IPS-20b (cell line): ENCODE measurements around the gene FHOD1.

Experiments
- H3K27ac ChIP-seq: one replicate; pipeline ENCODE4 v1.5.1; 2013; ENCODE audit warnings: low read length
- H3K27me3 ChIP-seq: 2 replicates; pipeline ENCODE4 v1.6.1; 2013; ENCODE audit warnings: mild to moderate bottlenecking, low read length, inconsistent platforms; ENCODE audit not compliant: insufficient read depth
- H3K36me3 ChIP-seq: 2 replicates; pipeline ENCODE4 v1.6.1; 2013; ENCODE audit warnings: low read depth, mild to moderate bottlenecking, inconsistent platforms, low read length, moderate library complexity; ENCODE audit not compliant: insufficient read depth
- H3K4me1 ChIP-seq: 2 replicates; pipeline ENCODE4 v1.6.1; 2013; ENCODE audit warnings: mild to moderate bottlenecking, control low read depth, inconsistent platforms, low read length, moderate library complexity; ENCODE audit not compliant: insufficient read depth
- H3K4me3 ChIP-seq: 2 replicates; pipeline ENCODE4 v1.5.1; 2013; ENCODE audit warnings: mild to moderate bottlenecking, low read length, inconsistent platforms
- H3K9ac ChIP-seq: 2 replicates; pipeline ENCODE4 v1.6.1; 2013; ENCODE audit warnings: low read depth, mild to moderate bottlenecking, inconsistent platforms, low read length, moderate library complexity
- H3K9me3 ChIP-seq: 2 replicates; pipeline ENCODE4 v1.6.1; 2013; ENCODE audit warnings: mild to moderate bottlenecking, low read depth, low read length, inconsistent platforms; ENCODE audit not compliant: insufficient read depth

FHOD1 gene

DNA sequence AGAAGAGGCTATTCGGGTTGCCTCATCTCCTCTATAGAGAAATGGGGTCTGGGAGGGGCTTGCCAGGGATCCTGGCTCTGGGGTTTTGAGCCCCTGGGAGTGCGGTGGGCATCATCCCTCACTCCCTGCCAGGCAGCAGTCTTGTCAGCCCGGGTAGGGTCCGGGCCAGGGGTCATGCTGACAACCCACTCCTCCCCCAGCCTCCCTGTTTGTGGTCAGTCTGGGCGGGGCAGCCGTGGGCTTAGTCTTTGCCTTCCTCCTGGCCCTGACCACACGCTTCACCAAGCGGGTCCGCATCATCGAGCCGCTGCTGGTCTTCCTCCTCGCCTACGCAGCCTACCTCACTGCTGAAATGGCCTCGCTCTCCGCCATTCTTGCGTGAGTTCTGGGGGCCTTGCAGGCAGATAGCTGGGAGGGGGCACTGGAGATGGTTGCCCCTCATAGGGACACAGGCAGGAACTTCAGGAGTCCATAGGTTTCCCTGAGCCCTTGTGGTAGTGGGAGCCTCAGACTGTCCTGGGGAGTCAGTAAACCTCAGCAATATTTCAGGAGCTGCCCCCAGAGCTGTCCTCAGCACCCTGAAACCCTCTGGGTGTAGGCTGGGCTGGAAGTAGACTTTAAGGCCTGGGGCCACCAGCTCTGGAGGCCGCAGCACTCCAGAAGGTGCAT lies 8.4 kb upstream of the FHOD1 start:
- Histone ChIP-seq H3K27ac (no peak overlapping the region), H3K4me3 (no peak overlapping the region), H3K36me3 (no peaks in the 10 kb centered on the region), H3K4me1 (no peaks in the 10 kb centered on the region), H3K9ac (no peak overlapping the region), H3K27me3 (peaks cover 5% of the 10 kb centered on the region), H3K9me3 (no peaks in the 10 kb centered on the region)

- Histone ChIP-seq H3K27ac (no peak overlapping the region), H3K9ac (no peak overlapping the region), H3K36me3 (no peaks in the 10 kb centered on the region), H3K4me1 (peaks cover under 1% of the 10 kb centered on the region; the same call in 1 of the 2 replicates), H3K27me3 (peaks cover 12% of the 10 kb centered on the region), H3K4me3 (no peak overlapping the region), H3K9me3 (no peaks in the 10 kb centered on the region)
These were observed 7.7 kb upstream of the FHOD1 start for GRCh38 chr16:67254801-67255552.

- Histone ChIP-seq H3K4me1 (peaks cover 12% of the 10 kb centered on the region), H3K36me3 (no peaks in the 10 kb centered on the region), H3K27me3 (peaks cover 33% of the 10 kb centered on the region), H3K9me3 (no peaks in the 10 kb centered on the region), H3K27ac (no peak overlapping the region), H3K4me3 (no peak overlapping the region), H3K9ac (no peak overlapping the region)
These were observed 5.6 kb upstream of the FHOD1 start for GRCh38 chr16:67252609-67253497.

DNA sequence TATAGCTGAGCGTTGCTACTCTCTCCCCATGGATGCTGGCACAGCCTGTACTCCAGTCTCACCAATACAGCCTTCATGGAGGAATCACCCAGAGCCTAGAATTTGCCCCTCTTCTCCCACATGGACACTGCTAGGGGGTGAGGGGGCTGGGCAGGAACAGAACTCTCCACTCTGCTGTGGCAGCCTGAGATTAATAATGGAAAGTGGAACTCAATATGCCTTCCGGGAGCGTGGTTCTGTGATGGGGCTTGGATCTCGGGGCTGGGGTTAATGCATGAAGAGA lies 2.7 kb upstream of the FHOD1 start:
- Histone ChIP-seq H3K36me3 (no peaks in the 10 kb centered on the region), H3K9me3 (no peaks in the 10 kb centered on the region), H3K27me3 (peaks cover 37% of the 10 kb centered on the region), H3K4me1 (peaks cover 24% of the 10 kb centered on the region), H3K9ac (no peak overlapping the region), H3K4me3 (no peak overlapping the region), H3K27ac (no peak overlapping the region)

- H3K27me3 ChIP-seq: peaks cover 37% of the 10 kb centered on the region
- H3K9ac ChIP-seq: peak overlapping the region; percentile 67; the same call in 1 of the 2 replicates
- H3K4me1 ChIP-seq: peaks cover 26% of the 10 kb centered on the region
- H3K27ac ChIP-seq: no peak overlapping the region
- H3K9me3 ChIP-seq: no peaks in the 10 kb centered on the region
- H3K36me3 ChIP-seq: no peaks in the 10 kb centered on the region
- peak overlapping the region; percentile 90 for H3K4me3 ChIP-seq
These were observed 2.1 kb upstream of the FHOD1 start for GRCh38 chr16:67249178-67250044.

DNA sequence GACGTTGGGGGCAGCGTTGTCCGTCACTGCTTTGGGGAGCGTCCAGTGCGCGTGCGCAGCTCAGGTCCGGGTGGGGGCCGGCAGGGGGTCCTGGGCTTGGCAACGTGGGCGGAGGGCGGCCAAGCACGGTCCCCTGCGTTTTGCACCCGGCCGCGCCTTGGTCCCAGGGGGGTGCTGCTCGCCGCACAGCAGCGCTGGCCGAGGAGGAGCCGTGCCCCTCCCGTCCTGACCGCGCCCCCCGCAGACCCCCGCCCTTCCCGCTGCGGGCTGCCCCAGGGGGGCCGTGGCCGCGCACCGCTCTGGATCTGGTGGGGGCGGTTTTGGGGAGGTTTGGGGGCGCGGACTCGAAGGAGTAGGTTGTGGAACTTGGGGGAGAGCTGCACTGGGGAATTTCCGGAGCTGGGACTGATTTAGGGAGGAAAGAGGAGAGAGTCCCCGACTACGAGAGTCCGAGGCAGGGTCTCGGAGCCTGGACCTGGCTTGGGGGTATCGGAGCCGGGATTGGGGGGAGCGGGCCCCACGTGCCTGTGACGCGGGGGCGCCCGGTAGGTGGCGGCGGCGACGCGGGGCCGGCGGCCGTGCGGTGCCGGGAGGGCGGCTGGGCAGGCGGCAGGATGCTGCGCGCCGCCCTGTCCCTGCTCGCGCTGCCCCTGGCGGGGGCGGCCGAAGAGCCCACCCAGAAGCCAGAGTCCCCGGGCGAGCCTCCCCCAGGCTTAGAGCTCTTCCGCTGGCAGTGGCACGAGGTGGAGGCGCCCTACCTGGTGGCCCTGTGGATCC lies 1.3 kb upstream of the FHOD1 start, which contains the start of gene SLC9A5:
TSS of gene SLC9A5 (plus strand) at position 579 of the 777 bp plus-strand sequence. CDS start at position 615, 36 bp downstream.
- no peaks in the 10 kb centered on the region for H3K9me3 ChIP-seq
- H3K9ac ChIP-seq: peak within 1 kb of the TSS; percentile 67; the same call in 1 of the 2 replicates
- peak within 1 kb of the TSS; percentile 90 for H3K4me3 ChIP-seq
- H3K4me1 ChIP-seq: peaks cover 26% of the 10 kb centered on the region
- H3K36me3 ChIP-seq: no peaks in the 10 kb centered on the region
- no peak within 1 kb of the TSS for H3K27ac ChIP-seq
- H3K27me3 ChIP-seq: peaks cover 37% of the 10 kb centered on the region

DNA sequence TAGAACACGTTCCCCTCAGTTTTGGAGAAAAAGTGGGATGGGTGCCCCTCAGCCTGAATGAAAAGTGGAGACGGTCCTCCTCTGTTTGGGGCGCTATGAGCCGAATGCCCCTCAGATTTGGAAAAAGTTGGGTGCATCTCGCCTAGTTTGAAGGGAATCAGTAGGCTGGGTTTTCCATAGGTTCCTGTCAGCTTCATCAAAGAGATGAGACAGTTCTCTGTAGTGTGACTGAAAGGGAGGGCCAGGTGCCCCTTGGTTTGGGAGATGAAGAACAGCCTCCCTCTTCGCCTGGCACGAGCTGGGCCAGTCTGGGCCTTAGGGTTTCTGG lies 756 bp upstream of the FHOD1 start:
- peaks cover 37% of the 10 kb centered on the region for H3K27me3 ChIP-seq
- H3K27ac ChIP-seq: no peak overlapping the region
- H3K4me3 ChIP-seq: peak overlapping the region; percentile 90
- H3K36me3 ChIP-seq: no peaks in the 10 kb centered on the region
- no peaks in the 10 kb centered on the region for H3K9me3 ChIP-seq
- peaks cover 26% of the 10 kb centered on the region for H3K4me1 ChIP-seq
- peak overlapping the region; percentile 67; the same call in 1 of the 2 replicates for H3K9ac ChIP-seq

- Histone ChIP-seq H3K27me3 (peaks cover 37% of the 10 kb centered on the region), H3K9ac (peak overlapping the region; percentile 86; the same call in 1 of the 2 replicates), H3K27ac (no peak overlapping the region), H3K9me3 (no peaks in the 10 kb centered on the region), H3K36me3 (no peaks in the 10 kb centered on the region), H3K4me1 (peaks cover 28% of the 10 kb centered on the region), H3K4me3 (peak overlapping the region; percentile 90)
These were observed 507 bp downstream of the FHOD1 start for GRCh38 chr16:67246756-67247191.

DNA sequence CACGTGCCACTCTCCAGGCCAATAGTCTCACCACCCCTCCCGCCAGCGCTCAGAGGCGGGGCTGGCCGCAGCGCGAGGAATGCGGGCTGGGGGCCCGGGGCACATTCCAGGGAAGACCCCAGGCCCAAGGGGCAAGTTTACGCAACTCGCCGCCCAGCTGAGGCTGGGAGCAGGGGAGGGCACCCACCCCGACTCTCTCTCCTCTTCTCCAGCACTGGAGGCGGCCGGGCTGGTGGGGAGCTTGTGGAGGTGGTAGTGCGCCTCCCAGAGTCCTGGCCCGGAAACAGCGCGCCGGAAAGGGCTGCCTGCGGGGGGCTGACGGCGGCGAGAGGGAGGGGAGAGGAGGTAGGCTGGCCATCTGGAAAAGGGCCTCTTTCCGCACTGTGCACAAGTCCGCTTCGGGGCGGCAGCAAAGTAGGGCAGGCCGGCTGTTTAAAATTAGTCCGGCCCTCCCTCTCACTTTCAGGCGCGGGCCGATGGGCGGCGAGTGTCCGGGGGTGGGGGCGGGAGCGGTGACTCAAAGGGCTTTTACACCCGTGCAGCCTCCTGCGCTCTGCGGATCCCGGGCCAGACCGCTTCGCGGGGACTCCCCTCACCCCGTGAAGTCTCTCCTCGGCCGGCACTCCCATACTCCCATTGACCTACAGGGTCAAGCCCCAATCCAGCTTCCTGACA lies 1.1 kb downstream of the FHOD1 start:
- H3K4me3 ChIP-seq: peak overlapping the region; percentile 90
- peaks cover 32% of the 10 kb centered on the region for H3K4me1 ChIP-seq
- H3K9me3 ChIP-seq: no peaks in the 10 kb centered on the region
- H3K36me3 ChIP-seq: no peaks in the 10 kb centered on the region
- H3K27me3 ChIP-seq: peaks cover 37% of the 10 kb centered on the region
- H3K9ac ChIP-seq: peak overlapping the region; percentile 86
- peak overlapping the region; percentile 82 for H3K27ac ChIP-seq

DNA sequence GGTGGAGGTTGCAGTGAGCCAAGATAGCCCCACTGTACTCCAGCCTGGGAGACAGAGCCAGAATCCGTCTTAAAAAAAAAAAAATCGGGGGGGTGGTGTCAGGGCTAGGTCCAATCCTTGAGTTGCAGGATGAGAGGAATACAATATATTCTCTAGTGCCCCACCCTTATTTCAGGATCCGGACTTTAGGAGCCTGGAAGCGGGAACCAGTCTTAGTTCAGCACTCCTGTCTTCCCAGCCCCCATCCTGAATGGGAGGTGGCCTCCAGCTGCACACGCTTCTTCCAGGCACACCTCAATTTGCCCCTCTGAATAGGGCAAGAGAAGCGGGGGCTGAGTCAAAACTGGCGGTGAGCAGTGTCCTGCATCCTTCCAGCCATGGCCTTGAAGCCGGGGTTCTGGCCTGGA lies 1.6 kb downstream of the FHOD1 start:
- Histone ChIP-seq H3K27ac (peak overlapping the region; percentile 82), H3K4me3 (peak overlapping the region; percentile 90), H3K27me3 (peaks cover 32% of the 10 kb centered on the region), H3K9ac (peak overlapping the region; percentile 86; the same call in 1 of the 2 replicates), H3K9me3 (no peaks in the 10 kb centered on the region), H3K36me3 (no peaks in the 10 kb centered on the region), H3K4me1 (peaks cover 32% of the 10 kb centered on the region)
